A549 (cell line): Measurements from ENCODE around the gene RTN4RL1. TPM values are rescaled to one million over a fixed set of nuclear protein-coding genes. Genes with fewer than 3 reads are reported as not detected.

Source experiments
- ATAC-seq, 2 experiments: fragments of 200-7000 bp in 1 of 2; fragments of >200 bp in 1 of 2; cut with Nextera tagmentation in 1 of 2; cut with Tn5 transposase in 1 of 2; 3 replicates each; pipeline versions ENCODE4 v1.8.0 to v1.9.1; 2018 to 2020; ENCODE audit warnings: mild to moderate bottlenecking in 1 of 2, moderate library complexity in 1 of 2
- CTCF ChIA-PET: fragments of 300-600 bp; sonication (Branson Sonifier 250); formaldehyde crosslinking; extraction: SDS; loops from one replicate; lab custom pipeline; 2021; ENCODE audit warnings: antibody characterized with exemption, inconsistent platforms; lab: Yijun Ruan, JAX
- POLR2A ChIA-PET: fragments of 350-600 bp; formaldehyde crosslinking; extraction: SDS; loops from one replicate; lab custom pipeline; 2021; ENCODE audit warnings: antibody characterized with exemption, inconsistent platforms; lab: Yijun Ruan, JAX
- DNase-seq, 2 experiments: peaks; one replicate each; pipeline versions ENCODE4 v3.0.0 to v3.0.0-alpha.2; 2011 to 2016; ENCODE audit warnings: low read depth in 1 of 2, low spot score in 1 of 2
- FAIRE-seq: peaks from 2 replicates; lab custom pipeline; 2011; peaks lifted over from hg19 to GRCh38; lab: Jason Lieb, UNC
- H3K27ac ChIP-seq, 2 experiments: fragments of >200 bp; sonication (Bioruptor Twin); formaldehyde crosslinking; 3 replicates each; pipeline ENCODE4 v1.5.1; 2016 to 2017
- H3K4me1 ChIP-seq: fragments of >200 bp; sonication (Bioruptor Twin); formaldehyde crosslinking; 3 replicates; pipeline ENCODE4 v1.6.1; 2016
- H3K4me2 ChIP-seq: fragments of >200 bp; sonication (Bioruptor Twin); formaldehyde crosslinking; 3 replicates; pipeline ENCODE4 v1.6.1; 2016
- H3K4me3 ChIP-seq: fragments of >200 bp; sonication (Bioruptor Twin); formaldehyde crosslinking; 3 replicates; pipeline ENCODE4 v1.5.1; 2016
- H3K9me3 ChIP-seq: fragments of >200 bp; sonication (Bioruptor Twin); formaldehyde crosslinking; 3 replicates; pipeline ENCODE4 v1.6.1; 2016
- CHD4 ChIP-seq: fragments of 200-600 bp; sonication (generic); IDR thresholded peaks from 2 replicates; pipeline ENCODE4 v1.6.1; 2016; ENCODE audit warnings: antibody characterized with exemption, mild to moderate bottlenecking, borderline replicate concordance
- EP300 ChIP-seq, 2 experiments: fragments of >200 bp; sonication (Bioruptor Twin); formaldehyde crosslinking; IDR thresholded peaks; 2 replicates in 1 of 2; 3 replicates in 1 of 2; pipeline ENCODE4 v1.6.1; 2016 to 2017
- FOSL2 ChIP-seq, 2 experiments: fragments of 450-650 bp in 1 of 2; fragments of >200 bp in 1 of 2; sonication (Bioruptor Twin) in 1 of 2; formaldehyde crosslinking; IDR thresholded peaks; 2 replicates each; pipeline versions ENCODE4 v1.5.0 to v1.6.1; 2016 to 2020; ENCODE audit warnings: mild to moderate bottlenecking in 1 of 2, moderate library complexity in 1 of 2
- HDAC2 ChIP-seq: fragments of 200-600 bp; sonication (generic); IDR thresholded peaks from 2 replicates; pipeline ENCODE4 v1.6.1; 2016
- HOXB13 ChIP-seq: fragments of 250-450 bp; sonication (Bioruptor Pico); IDR thresholded peaks from 2 replicates; pipeline ENCODE4 v1.5.0; 2020; ENCODE audit warnings: low read depth, mild to moderate bottlenecking, moderate library complexity
- HOXB5 ChIP-seq: fragments of 250-450 bp; sonication (Bioruptor Pico); IDR thresholded peaks from 2 replicates; pipeline ENCODE4 v1.5.0; 2020; ENCODE audit warnings: mild to moderate bottlenecking, moderate library complexity
- JUN ChIP-seq, 2 experiments: fragments of >200 bp; sonication (Bioruptor Twin); formaldehyde crosslinking; IDR thresholded peaks; 2 replicates in 1 of 2; 3 replicates in 1 of 2; pipeline ENCODE4 v1.6.1; 2016 to 2017
- KDM1A ChIP-seq: fragments of 200-600 bp; sonication (generic); IDR thresholded peaks from 2 replicates; pipeline ENCODE4 v1.6.1; 2016; ENCODE audit warnings: low read depth, mild to moderate bottlenecking
- MAFK ChIP-seq: fragments of 450-650 bp; IDR thresholded peaks from 2 replicates; pipeline ENCODE4 v1.6.1; 2014; ENCODE audit not compliant: partially characterized antibody
- MYC ChIP-seq: IDR thresholded peaks from 2 replicates; pipeline ENCODE4 v1.6.1; 2012; ENCODE audit warnings: mild to moderate bottlenecking, inconsistent platforms, low read length, improper control_type of control experiment, borderline replicate concordance
- NFE2L2 ChIP-seq: fragments of 150-350 bp; conservative IDR thresholded peaks from 2 replicates; pipeline ENCODE4 v1.6.1; 2014; ENCODE audit warnings: low read length
- PHF8 ChIP-seq: fragments of 200-600 bp; sonication (generic); IDR thresholded peaks from 2 replicates; pipeline ENCODE4 v1.6.1; 2016; ENCODE audit warnings: low read depth, mild to moderate bottlenecking, antibody characterized with exemption, moderate library complexity, borderline replicate concordance
- POLR2AphosphoS2 ChIP-seq: conservative IDR thresholded peaks from 2 replicates; pipeline ENCODE4 v1.6.1; 2012; ENCODE audit warnings: low read length, improper control_type of control experiment, inconsistent platforms
- RNF2 ChIP-seq: fragments of 200-600 bp; sonication (generic); IDR thresholded peaks from 2 replicates; pipeline ENCODE4 v1.6.1; 2016; ENCODE audit warnings: low read depth, mild to moderate bottlenecking, antibody characterized with exemption, moderate library complexity, borderline replicate concordance
- SMC3 ChIP-seq: fragments of >200 bp; sonication (Bioruptor Twin); formaldehyde crosslinking; IDR thresholded peaks from 3 replicates; pipeline ENCODE4 v1.6.1; 2018; ENCODE audit warnings: inconsistent platforms
- TFCP2L1 ChIP-seq: fragments of 250-450 bp; sonication (Bioruptor Pico); IDR thresholded peaks from 2 replicates; pipeline ENCODE4 v1.5.0; 2021; ENCODE audit warnings: mild to moderate bottlenecking
- ZC3H11A ChIP-seq: fragments of 450-650 bp; IDR thresholded peaks from 2 replicates; pipeline ENCODE4 v1.6.1; 2014; ENCODE audit warnings: antibody characterized with exemption, mild to moderate bottlenecking
- ZFP36 ChIP-seq: fragments of 450-650 bp; IDR thresholded peaks from 2 replicates; pipeline ENCODE4 v1.6.1; 2014; ENCODE audit warnings: borderline replicate concordance; ENCODE audit not compliant: partially characterized antibody
- WGBS: methylation state at CpG from one replicate; pipeline ENCODE4 v1.1.6; 2017; ENCODE audit errors: missing lambda C conversion rate; 5-methylcytosine and 5-hydroxymethylcytosine counted together
- polyA plus RNA-seq, 4 experiments: library from polyadenylated mRNA; depleted of rRNA in 3 of 4; stranded (reverse); fragments of >200 nt; fragmentation: RNase III in 1 of 4; extraction: RNeasy Plus Mini Kit Qiagen cat#74134 plus additional on column Dnase treatment in 1 of 4; gene quantifications; 2 replicates in 3 of 4; 3 replicates in 1 of 4; pipeline ENCODE4 v1.2.3, GENCODE V29; 2011 to 2017
- TF ChIP-seq, protein P1 (sequence below): fragments of 200-600 bp; sonication (generic); IDR thresholded peaks from 2 replicates; pipeline ENCODE4 v1.6.1; 2016; ENCODE audit warnings: antibody characterized with exemption, mild to moderate bottlenecking, moderate library complexity
- TF ChIP-seq, protein P2 (sequence below): IDR thresholded peaks from 2 replicates; pipeline ENCODE4 v1.6.1; 2012
- TF ChIP-seq, protein P3 (sequence below): fragments of 450-650 bp; IDR thresholded peaks from 2 replicates; pipeline ENCODE4 v1.6.1; 2014; ENCODE audit warnings: antibody characterized with exemption
- TF ChIP-seq, protein P4 (sequence below): fragments of >200 bp; sonication (Bioruptor Twin); formaldehyde crosslinking; IDR thresholded peaks from 2 replicates; pipeline ENCODE4 v1.6.1; 2016
- TF ChIP-seq, protein P5 (sequence below): IDR thresholded peaks from 2 replicates; pipeline ENCODE4 v1.6.1; 2012; ENCODE audit warnings: low read depth, borderline replicate concordance

The RTN4RL1 gene
- polyA plus RNA-seq, 2 of the 4 experiments (the other 2 are of a cell fraction): 0.39 to 1.5 TPM

DNA sequence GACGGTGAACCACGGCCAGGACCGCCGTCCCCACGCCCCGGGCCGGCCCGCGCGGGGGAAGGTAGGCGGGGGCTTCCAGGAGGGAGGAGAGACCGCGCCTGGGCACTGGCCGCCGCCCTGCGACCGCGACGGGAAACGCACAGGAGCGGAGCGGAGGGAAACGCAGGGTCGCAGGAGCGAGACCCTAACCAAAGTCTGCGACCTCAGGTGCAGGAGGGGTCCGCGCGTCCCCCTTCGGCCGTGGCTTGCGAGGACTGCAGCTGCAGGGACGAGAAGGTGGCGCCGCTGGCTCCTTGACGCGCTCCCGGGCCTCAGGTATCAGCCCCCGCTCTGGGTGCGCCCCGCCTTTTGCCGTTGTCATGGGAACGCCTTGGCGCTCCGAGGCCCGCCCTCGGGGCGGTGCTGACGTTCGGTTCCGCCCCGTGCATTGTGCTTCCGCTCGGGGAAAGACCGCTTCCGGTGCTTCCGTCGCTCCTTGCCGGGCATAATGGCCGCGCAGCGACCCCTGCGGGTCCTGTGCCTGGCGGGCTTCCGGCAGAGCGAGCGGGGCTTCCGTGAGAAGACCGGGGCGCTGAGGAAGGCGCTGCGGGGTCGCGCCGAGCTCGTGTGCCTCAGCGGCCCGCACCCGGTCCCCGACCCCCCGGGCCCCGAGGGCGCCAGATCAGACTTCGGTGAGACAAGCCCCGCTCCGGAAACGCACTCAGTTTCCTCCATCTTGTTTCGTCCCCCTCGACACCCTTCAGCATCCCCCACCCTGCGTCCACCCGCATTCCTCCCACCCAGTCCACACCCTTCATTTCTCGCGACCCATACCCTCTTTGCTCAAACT lies 16.6 kb upstream of the RTN4RL1 start, which contains the start of gene OVCA2 (continued):
- TF ChIP-seq RNF2: no peak
- TF ChIP-seq HOXB13 (CRISPR knock-in tag): no peak
- no peak for TF ChIP-seq FOSL2 (IDR thresholded peaks at IDR 0.05)
- TF ChIP-seq FOSL2 (CRISPR knock-in tag; IDR thresholded peaks at IDR 0.05): no peak
- TF ChIP-seq SMC3: peak; percentile 55; the same call in 2 of the 3 replicates
- TF ChIP-seq, protein P1, sequence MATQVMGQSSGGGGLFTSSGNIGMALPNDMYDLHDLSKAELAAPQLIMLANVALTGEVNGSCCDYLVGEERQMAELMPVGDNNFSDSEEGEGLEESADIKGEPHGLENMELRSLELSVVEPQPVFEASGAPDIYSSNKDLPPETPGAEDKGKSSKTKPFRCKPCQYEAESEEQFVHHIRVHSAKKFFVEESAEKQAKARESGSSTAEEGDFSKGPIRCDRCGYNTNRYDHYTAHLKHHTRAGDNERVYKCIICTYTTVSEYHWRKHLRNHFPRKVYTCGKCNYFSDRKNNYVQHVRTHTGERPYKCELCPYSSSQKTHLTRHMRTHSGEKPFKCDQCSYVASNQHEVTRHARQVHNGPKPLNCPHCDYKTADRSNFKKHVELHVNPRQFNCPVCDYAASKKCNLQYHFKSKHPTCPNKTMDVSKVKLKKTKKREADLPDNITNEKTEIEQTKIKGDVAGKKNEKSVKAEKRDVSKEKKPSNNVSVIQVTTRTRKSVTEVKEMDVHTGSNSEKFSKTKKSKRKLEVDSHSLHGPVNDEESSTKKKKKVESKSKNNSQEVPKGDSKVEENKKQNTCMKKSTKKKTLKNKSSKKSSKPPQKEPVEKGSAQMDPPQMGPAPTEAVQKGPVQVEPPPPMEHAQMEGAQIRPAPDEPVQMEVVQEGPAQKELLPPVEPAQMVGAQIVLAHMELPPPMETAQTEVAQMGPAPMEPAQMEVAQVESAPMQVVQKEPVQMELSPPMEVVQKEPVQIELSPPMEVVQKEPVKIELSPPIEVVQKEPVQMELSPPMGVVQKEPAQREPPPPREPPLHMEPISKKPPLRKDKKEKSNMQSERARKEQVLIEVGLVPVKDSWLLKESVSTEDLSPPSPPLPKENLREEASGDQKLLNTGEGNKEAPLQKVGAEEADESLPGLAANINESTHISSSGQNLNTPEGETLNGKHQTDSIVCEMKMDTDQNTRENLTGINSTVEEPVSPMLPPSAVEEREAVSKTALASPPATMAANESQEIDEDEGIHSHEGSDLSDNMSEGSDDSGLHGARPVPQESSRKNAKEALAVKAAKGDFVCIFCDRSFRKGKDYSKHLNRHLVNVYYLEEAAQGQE: peak; percentile 21; the same call in 1 of the 2 replicates
- TF ChIP-seq CHD4: no peak
- no peak for TF ChIP-seq ZFP36
- TF ChIP-seq ZC3H11A: no peak
- TF ChIP-seq, protein P2, sequence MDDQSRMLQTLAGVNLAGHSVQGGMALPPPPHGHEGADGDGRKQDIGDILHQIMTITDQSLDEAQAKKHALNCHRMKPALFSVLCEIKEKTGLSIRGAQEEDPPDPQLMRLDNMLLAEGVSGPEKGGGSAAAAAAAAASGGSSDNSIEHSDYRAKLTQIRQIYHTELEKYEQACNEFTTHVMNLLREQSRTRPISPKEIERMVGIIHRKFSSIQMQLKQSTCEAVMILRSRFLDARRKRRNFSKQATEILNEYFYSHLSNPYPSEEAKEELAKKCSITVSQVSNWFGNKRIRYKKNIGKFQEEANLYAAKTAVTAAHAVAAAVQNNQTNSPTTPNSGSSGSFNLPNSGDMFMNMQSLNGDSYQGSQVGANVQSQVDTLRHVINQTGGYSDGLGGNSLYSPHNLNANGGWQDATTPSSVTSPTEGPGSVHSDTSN: peak; percentile 63; the same call in 1 of the 2 replicates

DNA sequence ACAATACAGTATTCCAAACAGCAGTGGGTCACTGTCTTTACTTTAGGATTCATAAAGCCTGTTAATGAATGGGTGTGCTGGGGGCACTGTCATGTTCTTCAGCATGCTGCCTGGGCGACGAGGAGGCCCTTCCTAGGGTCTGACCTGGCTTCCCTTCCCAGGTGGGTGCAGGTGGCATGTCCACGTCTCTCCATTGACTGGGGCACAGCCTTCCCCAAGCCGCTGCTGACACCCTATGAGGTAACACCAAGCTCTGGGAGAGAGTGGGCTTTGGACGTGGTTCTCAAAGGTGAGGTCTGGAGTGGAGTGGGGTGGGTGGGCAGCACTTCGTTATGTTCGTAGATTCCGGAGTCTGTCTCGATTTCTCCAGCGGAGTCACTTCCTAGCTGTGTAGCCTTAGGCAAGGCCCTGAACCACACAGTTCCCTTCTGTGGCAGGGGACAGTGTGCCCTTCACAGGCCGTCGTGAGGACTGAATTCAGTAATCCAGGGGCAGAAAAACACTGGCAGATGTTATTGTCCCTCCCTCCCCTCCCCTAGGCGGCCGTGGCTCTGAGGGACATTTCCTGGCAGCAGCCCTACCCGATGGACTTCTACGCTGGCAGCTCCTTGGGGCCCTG lies 15.9 kb upstream of the RTN4RL1 start:
- FAIRE-seq: no peak
- no peak for ATAC-seq
- no peaks in the 10 kb centered on the region for H3K9me3 ChIP-seq
- ChIA-PET CTCF (interaction anchor here (0.8 to 16.1 kb wide), 20 partner anchors 15 to 461 kb away, joined by 3 to 224 read pairs (median 5); partner anchors contain the start of genes DPH1, HIC1 and RTN4RL1), POLR2A (interaction anchor here (0.6 to 1.2 kb wide), 3 partner anchors 10 to 134 kb away, joined by 3 to 4 read pairs (median 3); no protein-coding TSS in a partner anchor)
- peak overlapping the region; percentile 85 for H3K4me3 ChIP-seq
- DNase-seq: no peak
- TF ChIP-seq, protein P3, sequence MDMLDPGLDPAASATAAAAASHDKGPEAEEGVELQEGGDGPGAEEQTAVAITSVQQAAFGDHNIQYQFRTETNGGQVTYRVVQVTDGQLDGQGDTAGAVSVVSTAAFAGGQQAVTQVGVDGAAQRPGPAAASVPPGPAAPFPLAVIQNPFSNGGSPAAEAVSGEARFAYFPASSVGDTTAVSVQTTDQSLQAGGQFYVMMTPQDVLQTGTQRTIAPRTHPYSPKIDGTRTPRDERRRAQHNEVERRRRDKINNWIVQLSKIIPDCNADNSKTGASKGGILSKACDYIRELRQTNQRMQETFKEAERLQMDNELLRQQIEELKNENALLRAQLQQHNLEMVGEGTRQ: no peak
- TF ChIP-seq TFCP2L1 (CRISPR knock-in tag): no peak
- TF ChIP-seq HOXB13 (CRISPR knock-in tag): no peak
- no peak for TF ChIP-seq JUN (IDR thresholded peaks at IDR 0.05)
- TF ChIP-seq, protein P4, sequence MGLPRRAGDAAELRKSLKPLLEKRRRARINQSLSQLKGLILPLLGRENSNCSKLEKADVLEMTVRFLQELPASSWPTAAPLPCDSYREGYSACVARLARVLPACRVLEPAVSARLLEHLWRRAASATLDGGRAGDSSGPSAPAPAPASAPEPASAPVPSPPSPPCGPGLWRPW: no peak
- TF ChIP-seq EP300 (IDR thresholded peaks at IDR 0.05): no peak
- no peak for TF ChIP-seq KDM1A
- no peak for TF ChIP-seq POLR2AphosphoS2
- TF ChIP-seq NFE2L2: no peak
- TF ChIP-seq HDAC2: no peak
- TF ChIP-seq, protein P5, sequence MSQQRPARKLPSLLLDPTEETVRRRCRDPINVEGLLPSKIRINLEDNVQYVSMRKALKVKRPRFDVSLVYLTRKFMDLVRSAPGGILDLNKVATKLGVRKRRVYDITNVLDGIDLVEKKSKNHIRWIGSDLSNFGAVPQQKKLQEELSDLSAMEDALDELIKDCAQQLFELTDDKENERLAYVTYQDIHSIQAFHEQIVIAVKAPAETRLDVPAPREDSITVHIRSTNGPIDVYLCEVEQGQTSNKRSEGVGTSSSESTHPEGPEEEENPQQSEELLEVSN: no peak
- TF ChIP-seq HOXB5: no peak
- no peak for TF ChIP-seq PHF8
- no peak for TF ChIP-seq SMC3
- no peak for TF ChIP-seq MAFK
- TF ChIP-seq MYC: no peak
- 59% methylated on average over 16 of the region's 16 CpGs for WGBS
- peak overlapping the region; percentile 93 to 99 for H3K27ac ChIP-seq
- H3K4me2 ChIP-seq: peak overlapping the region; percentile 96
- peaks cover 24% of the 10 kb centered on the region for H3K4me1 ChIP-seq
